OCI-LY7 (cell line): Measurements from ENCODE around the gene SCUBE2. TPM values are rescaled to one million over a fixed set of nuclear protein-coding genes. Genes with fewer than 3 reads are reported as not detected.
"Not testable (repeated sequence)": the region's sequence is repeated elsewhere in the genome, so short reads cannot be mapped to it uniquely, and the experiment has no call there.

Experiments
- BruUV-seq: library from RNA; stranded (reverse); fragments of 400-500 nt; replicated peaks from 2 replicates; lab custom pipeline; 2021; lab: Mats Ljungman, UMichigan
- CTCF ChIA-PET: fragments of 300-600 bp; sonication (Branson Sonifier 250); formaldehyde crosslinking; loops from one replicate; lab custom pipeline; 2022; ENCODE audit warnings: antibody characterized with exemption; ENCODE audit not compliant: unreplicated experiment; lab: Charles Lee
- POLR2A ChIA-PET: fragments of 300-600 bp; sonication (Branson Sonifier 250); formaldehyde crosslinking; loops from one replicate; lab custom pipeline; 2022; ENCODE audit warnings: antibody characterized with exemption; lab: Charles Lee
- DNase-seq: peaks from one replicate; pipeline ENCODE4 v3.0.0-alpha.2; 2015; ENCODE audit warnings: low spot score
- H2AFZ ChIP-seq: fragments of 200-600 bp; sonication (generic), shearing (Covaris generic); 2 replicates; pipeline ENCODE4 v1.6.1; 2014; ENCODE audit warnings: mild to moderate bottlenecking, antibody characterized with exemption, low read length, moderate library complexity
- H3K27ac ChIP-seq: fragments of 200-600 bp; sonication (generic); 2 replicates; pipeline ENCODE4 v1.5.1; 2014; ENCODE audit warnings: mixed run types, low read depth, mild to moderate bottlenecking, moderate library complexity, low read length, inconsistent platforms; ENCODE audit not compliant: poor library complexity, severe bottlenecking
- H3K36me3 ChIP-seq: fragments of 200-600 bp; sonication (generic); 2 replicates; pipeline ENCODE4 v1.6.1; 2014; ENCODE audit warnings: mild to moderate bottlenecking, antibody characterized with exemption, low read length, moderate library complexity, mixed read lengths; ENCODE audit not compliant: insufficient read depth
- H3K4me1 ChIP-seq: fragments of 200-600 bp; sonication (generic); 2 replicates; pipeline ENCODE4 v1.5.1; 2014; ENCODE audit warnings: mild to moderate bottlenecking, low read length; ENCODE audit not compliant: insufficient read depth, poor library complexity, severe bottlenecking
- H3K4me2 ChIP-seq: fragments of 200-600 bp; sonication (generic); 2 replicates; pipeline ENCODE4 v1.6.1; 2014; ENCODE audit warnings: mild to moderate bottlenecking, low read length
- H3K4me3 ChIP-seq: fragments of 200-600 bp; sonication (generic); 2 replicates; pipeline ENCODE4 v1.5.1; 2014; ENCODE audit warnings: mild to moderate bottlenecking, low read depth, low read length; ENCODE audit not compliant: poor library complexity, severe bottlenecking
- H3K79me2 ChIP-seq: fragments of 200-600 bp; sonication (generic); 2 replicates; pipeline ENCODE4 v1.6.1; 2016; ENCODE audit warnings: low read depth, mild to moderate bottlenecking, low read length, moderate library complexity, mixed read lengths; ENCODE audit not compliant: insufficient read depth
- H3K9me2 ChIP-seq: fragments of 200-600 bp; sonication (generic); 2 replicates; pipeline ENCODE4 v1.6.1; 2016; ENCODE audit warnings: mild to moderate bottlenecking, low read length, mixed read lengths; ENCODE audit not compliant: insufficient read depth
- H3K9me3 ChIP-seq: fragments of 200-600 bp; sonication (generic); 2 replicates; pipeline ENCODE4 v1.6.1; 2014; ENCODE audit warnings: mild to moderate bottlenecking, mixed run types, low read length, mixed read lengths
- H4K20me1 ChIP-seq: fragments of 200-600 bp; sonication (generic); 2 replicates; pipeline ENCODE4 v1.6.1; 2014; ENCODE audit warnings: mild to moderate bottlenecking, antibody characterized with exemption, low read length, moderate library complexity, mixed read lengths; ENCODE audit not compliant: insufficient read depth
- EZH2phosphoT487 ChIP-seq: fragments of 200-600 bp; sonication (generic); IDR thresholded peaks from 2 replicates; pipeline ENCODE4 v1.6.1; 2018; ENCODE audit warnings: low read depth, borderline replicate concordance, mild to moderate bottlenecking, mixed run types, antibody characterized with exemption, low read length, moderate library complexity, mixed read lengths
- intact Hi-C: fragments of 100-400 bp; cut with micrococcal nuclease; formaldehyde crosslinking; loops from one replicate; pipeline ENCODE4 v1.10.0; 2022; ENCODE audit not compliant: unreplicated experiment
- total RNA-seq, 2 experiments: library from RNA; depleted of rRNA in 1 of 2; stranded (reverse); fragments of >200 nt in 1 of 2; shearing (Covaris generic) in 1 of 2; gene quantifications; 2 replicates each; pipeline ENCODE4 v1.2.3, GENCODE V29; 2014 to 2022
- TF ChIP-seq, protein P1 (sequence below): fragments of 200-600 bp; sonication (generic); conservative IDR thresholded peaks from 2 replicates; pipeline ENCODE4 v1.5.1; 2014; ENCODE audit warnings: mild to moderate bottlenecking, antibody characterized with exemption, low read length, moderate library complexity, mixed read lengths

SCUBE2 gene
- total RNA-seq, 2 experiments from 2014 or later = not detected

DNA sequence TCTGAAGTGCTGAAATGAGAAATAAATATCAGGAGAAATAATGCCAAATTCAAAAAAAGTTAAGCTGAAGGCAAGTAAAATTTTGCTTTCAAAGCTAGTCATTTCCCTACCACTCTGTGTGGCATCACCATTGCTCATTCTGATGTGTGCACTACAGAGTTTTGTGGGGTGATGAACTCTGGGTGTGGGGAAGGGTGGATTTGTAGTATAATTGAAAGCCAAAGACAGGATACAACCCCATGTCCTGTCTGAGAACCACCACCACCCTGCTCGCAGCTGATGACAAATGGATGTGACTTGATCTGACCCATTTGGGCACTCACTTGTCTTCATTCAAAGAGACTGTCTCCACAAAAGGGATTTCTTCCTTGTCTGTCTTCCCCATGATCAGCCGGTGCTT, 107.8 kb downstream of the SCUBE2 start:
- ChIA-PET CTCF (no interaction called here), POLR2A (interaction anchor here (0.9 to 1.0 kb wide), 2 partner anchors 34 to 71 kb away, joined by 3 to 5 read pairs; no protein-coding TSS in a partner anchor)
- Histone ChIP-seq H3K27ac (no peak overlapping the region), H3K4me2 (no peak overlapping the region), H4K20me1 (no peaks in the 10 kb centered on the region), H2AFZ (no peak overlapping the region), H3K4me1 (no peaks in the 10 kb centered on the region), H3K36me3 (no peaks in the 10 kb centered on the region), H3K79me2 (no peaks in the 10 kb centered on the region), H3K4me3 (no peak overlapping the region), H3K9me3 (no peaks in the 10 kb centered on the region), H3K9me2 (no peaks in the 10 kb centered on the region)
- DNase-seq = no peak
- BruUV-seq = no TSS peak
- intact Hi-C loops = no loop called here
- TF ChIP-seq EZH2phosphoT487 = no peak
- TF ChIP-seq, protein P1, sequence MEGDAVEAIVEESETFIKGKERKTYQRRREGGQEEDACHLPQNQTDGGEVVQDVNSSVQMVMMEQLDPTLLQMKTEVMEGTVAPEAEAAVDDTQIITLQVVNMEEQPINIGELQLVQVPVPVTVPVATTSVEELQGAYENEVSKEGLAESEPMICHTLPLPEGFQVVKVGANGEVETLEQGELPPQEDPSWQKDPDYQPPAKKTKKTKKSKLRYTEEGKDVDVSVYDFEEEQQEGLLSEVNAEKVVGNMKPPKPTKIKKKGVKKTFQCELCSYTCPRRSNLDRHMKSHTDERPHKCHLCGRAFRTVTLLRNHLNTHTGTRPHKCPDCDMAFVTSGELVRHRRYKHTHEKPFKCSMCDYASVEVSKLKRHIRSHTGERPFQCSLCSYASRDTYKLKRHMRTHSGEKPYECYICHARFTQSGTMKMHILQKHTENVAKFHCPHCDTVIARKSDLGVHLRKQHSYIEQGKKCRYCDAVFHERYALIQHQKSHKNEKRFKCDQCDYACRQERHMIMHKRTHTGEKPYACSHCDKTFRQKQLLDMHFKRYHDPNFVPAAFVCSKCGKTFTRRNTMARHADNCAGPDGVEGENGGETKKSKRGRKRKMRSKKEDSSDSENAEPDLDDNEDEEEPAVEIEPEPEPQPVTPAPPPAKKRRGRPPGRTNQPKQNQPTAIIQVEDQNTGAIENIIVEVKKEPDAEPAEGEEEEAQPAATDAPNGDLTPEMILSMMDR = no peak

DNA sequence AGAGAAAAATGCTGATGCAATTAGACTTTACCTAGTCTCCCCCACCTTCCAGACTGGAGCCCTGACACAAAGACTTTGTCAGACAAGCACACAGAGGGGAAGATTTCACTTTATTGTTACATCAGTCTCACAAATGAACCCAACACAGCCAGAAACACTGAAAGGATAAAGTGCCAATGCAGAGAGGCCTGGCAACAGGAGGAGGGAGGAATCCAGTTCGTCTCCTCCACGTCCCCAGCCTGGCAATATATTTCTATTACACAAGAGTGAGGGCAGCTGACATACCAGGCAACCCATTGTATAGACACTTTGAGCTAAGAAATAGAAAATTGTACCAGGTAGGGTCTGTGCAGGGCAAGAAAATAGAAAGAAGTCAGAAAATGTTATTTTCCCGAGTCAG, 110.9 kb downstream of the SCUBE2 start:
- ChIA-PET CTCF (no interaction called here), POLR2A (no interaction called here)
- no peaks in the 10 kb centered on the region for H3K9me3 ChIP-seq
- no peaks in the 10 kb centered on the region for H3K9me2 ChIP-seq
- no peak overlapping the region for H2AFZ ChIP-seq
- TF ChIP-seq, protein P1 = no peak
- no peak for TF ChIP-seq EZH2phosphoT487
- H3K36me3 ChIP-seq = no peaks in the 10 kb centered on the region
- BruUV-seq = no TSS peak
- no peaks in the 10 kb centered on the region for H4K20me1 ChIP-seq
- intact Hi-C loops = no loop called here
- H3K4me1 ChIP-seq = no peaks in the 10 kb centered on the region
- no peaks in the 10 kb centered on the region for H3K79me2 ChIP-seq
- DNase-seq = no peak
- no peak overlapping the region for H3K4me3 ChIP-seq
- no peak overlapping the region for H3K27ac ChIP-seq
- H3K4me2 ChIP-seq = no peak overlapping the region

DNA sequence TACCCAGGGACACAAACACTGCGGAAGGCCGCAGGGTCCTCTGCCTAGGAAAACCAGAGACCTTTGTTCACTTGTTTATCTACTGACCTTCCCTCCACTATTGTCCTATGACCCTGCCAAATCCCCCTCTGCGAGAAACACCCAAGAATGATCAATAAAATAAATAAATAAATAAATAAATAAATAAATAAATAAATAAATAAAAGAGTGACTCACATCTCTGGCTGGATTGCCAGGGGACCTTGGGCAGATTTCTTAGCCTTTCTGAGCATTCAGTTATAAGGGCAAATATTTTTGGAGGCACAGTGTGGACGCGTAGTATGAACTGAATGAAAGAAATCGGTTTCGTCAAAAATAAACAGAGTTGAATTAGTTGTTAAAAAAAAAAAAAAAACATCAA, 112.0 kb downstream of the SCUBE2 start:
- H3K4me1 ChIP-seq, H2AFZ ChIP-seq, H3K4me3 ChIP-seq, H3K27ac ChIP-seq, H4K20me1 ChIP-seq, H3K9me2 ChIP-seq, H3K9me3 ChIP-seq, H3K4me2 ChIP-seq, H3K79me2 ChIP-seq, BruUV-seq, H3K36me3 ChIP-seq, DNase-seq, intact Hi-C loops, CTCF ChIA-PET, POLR2A ChIA-PET: not testable (repeated sequence)
